ENCODE results near the gene KASH5.

The KASH5 gene

GRCh38 chr19:49408816-49409440 lies 20.9 kb downstream of the KASH5 start:
- peak overlapping the region; percentile 94 for H3K4me2 ChIP-seq (ENCODE audit: low read length)
- H3K4me3 ChIP-seq (ENCODE audit: low read length) = peak overlapping the region; percentile 71
- H3K27ac ChIP-seq (ENCODE audit: low read depth, low read length) = peak overlapping the region; percentile 72
- H3F3A ChIP-seq (ENCODE audit: control insufficient read depth, insufficient read depth) = peaks cover 19% of the 10 kb centered on the region; the same call in 1 of the 2 replicates
- no peaks in the 10 kb centered on the region for H3K9me2 ChIP-seq (replicated peaks; ENCODE audit: control insufficient read depth, low read length)
- TF ChIP-seq CTCF (IDR thresholded peaks at IDR 0.05; ENCODE audit: low read depth, low read length, poor library complexity, severe bottlenecking) (no peak), EZH2phosphoT487 (IDR thresholded peaks at IDR 0.05; ENCODE audit: borderline replicate concordance, low read length) (no peak)
- no peaks in the 10 kb centered on the region for H4K20me1 ChIP-seq (ENCODE audit: control insufficient read depth, insufficient read depth, low read depth, low read length)
- no peaks in the 10 kb centered on the region for H3K79me2 ChIP-seq (ENCODE audit: control insufficient read depth, low read length)
- no peaks in the 10 kb centered on the region for H3K9me3 ChIP-seq (ENCODE audit: control insufficient read depth, insufficient read depth, low read length)
- no peaks in the 10 kb centered on the region for H3K27me3 ChIP-seq (ENCODE audit: control insufficient read depth, low read length)
- no peaks in the 10 kb centered on the region for H3K36me3 ChIP-seq (ENCODE audit: control insufficient read depth, low read length)
- H3K4me1 ChIP-seq (ENCODE audit: control insufficient read depth, low read length) = peaks cover 61% of the 10 kb centered on the region

- H4K20me1 ChIP-seq (ENCODE audit: control insufficient read depth, insufficient read depth, low read depth, low read length) = no peaks in the 10 kb centered on the region
- no peaks in the 10 kb centered on the region for H3K9me3 ChIP-seq (ENCODE audit: control insufficient read depth, insufficient read depth, low read length)
- H3K27ac ChIP-seq (ENCODE audit: low read depth, low read length) = peak overlapping the region; percentile 72
- H3K79me2 ChIP-seq (ENCODE audit: control insufficient read depth, low read length) = no peaks in the 10 kb centered on the region
- no peaks in the 10 kb centered on the region for H3K9me2 ChIP-seq (replicated peaks; ENCODE audit: control insufficient read depth, low read length)
- H3K27me3 ChIP-seq (ENCODE audit: control insufficient read depth, low read length) = no peaks in the 10 kb centered on the region
- peaks cover 19% of the 10 kb centered on the region; the same call in 1 of the 2 replicates for H3F3A ChIP-seq (ENCODE audit: control insufficient read depth, insufficient read depth)
- H3K36me3 ChIP-seq (ENCODE audit: control insufficient read depth, low read length) = no peaks in the 10 kb centered on the region
- TF ChIP-seq EZH2phosphoT487 (IDR thresholded peaks at IDR 0.05; ENCODE audit: borderline replicate concordance, low read length) (no peak), CTCF (IDR thresholded peaks at IDR 0.05; ENCODE audit: low read depth, low read length, poor library complexity, severe bottlenecking) (no peak)
- peak overlapping the region; percentile 71 for H3K4me3 ChIP-seq (ENCODE audit: low read length)
- H3K4me2 ChIP-seq (ENCODE audit: low read length) = peak overlapping the region; percentile 94
- peaks cover 56% of the 10 kb centered on the region for H3K4me1 ChIP-seq (ENCODE audit: control insufficient read depth, low read length)
Observed at GRCh38 chr19:49409441-49410029, 21.5 kb downstream of the KASH5 start.

- H3K9me2 ChIP-seq (replicated peaks; ENCODE audit: control insufficient read depth, low read length) = no peaks in the 10 kb centered on the region
- H3K27me3 ChIP-seq (ENCODE audit: control insufficient read depth, low read length) = no peaks in the 10 kb centered on the region
- no peaks in the 10 kb centered on the region for H3K36me3 ChIP-seq (ENCODE audit: control insufficient read depth, low read length)
- H3K9me3 ChIP-seq (ENCODE audit: control insufficient read depth, insufficient read depth, low read length) = no peaks in the 10 kb centered on the region
- H4K20me1 ChIP-seq (ENCODE audit: control insufficient read depth, insufficient read depth, low read depth, low read length) = no peaks in the 10 kb centered on the region
- H3K4me2 ChIP-seq (ENCODE audit: low read length) = peak overlapping the region; percentile 5; the same call in 1 of the 2 replicates
- TF ChIP-seq EZH2phosphoT487 (IDR thresholded peaks at IDR 0.05; ENCODE audit: borderline replicate concordance, low read length) (no peak), CTCF (IDR thresholded peaks at IDR 0.05; ENCODE audit: low read depth, low read length, poor library complexity, severe bottlenecking) (no peak)
- H3K79me2 ChIP-seq (ENCODE audit: control insufficient read depth, low read length) = no peaks in the 10 kb centered on the region
- peaks cover 19% of the 10 kb centered on the region; the same call in 1 of the 2 replicates for H3F3A ChIP-seq (ENCODE audit: control insufficient read depth, insufficient read depth)
- H3K4me1 ChIP-seq (ENCODE audit: control insufficient read depth, low read length) = peaks cover 73% of the 10 kb centered on the region
- H3K27ac ChIP-seq (ENCODE audit: low read depth, low read length) = no peak overlapping the region
- H3K4me3 ChIP-seq (ENCODE audit: low read length) = no peak overlapping the region
Observed at GRCh38 chr19:49411681-49412326, 23.8 kb downstream of the KASH5 start.

All from DOHH2 (cell line).